Measurements from ENCODE around the gene SHISA8. TPM values are rescaled to one million over a fixed set of nuclear protein-coding genes. Genes with fewer than 3 reads are reported as not detected.

The SHISA8 gene
- total RNA-seq, 3 donors from 2014 or later, result 3.9 to 5.6 (median 5.0) TPM

DNA sequence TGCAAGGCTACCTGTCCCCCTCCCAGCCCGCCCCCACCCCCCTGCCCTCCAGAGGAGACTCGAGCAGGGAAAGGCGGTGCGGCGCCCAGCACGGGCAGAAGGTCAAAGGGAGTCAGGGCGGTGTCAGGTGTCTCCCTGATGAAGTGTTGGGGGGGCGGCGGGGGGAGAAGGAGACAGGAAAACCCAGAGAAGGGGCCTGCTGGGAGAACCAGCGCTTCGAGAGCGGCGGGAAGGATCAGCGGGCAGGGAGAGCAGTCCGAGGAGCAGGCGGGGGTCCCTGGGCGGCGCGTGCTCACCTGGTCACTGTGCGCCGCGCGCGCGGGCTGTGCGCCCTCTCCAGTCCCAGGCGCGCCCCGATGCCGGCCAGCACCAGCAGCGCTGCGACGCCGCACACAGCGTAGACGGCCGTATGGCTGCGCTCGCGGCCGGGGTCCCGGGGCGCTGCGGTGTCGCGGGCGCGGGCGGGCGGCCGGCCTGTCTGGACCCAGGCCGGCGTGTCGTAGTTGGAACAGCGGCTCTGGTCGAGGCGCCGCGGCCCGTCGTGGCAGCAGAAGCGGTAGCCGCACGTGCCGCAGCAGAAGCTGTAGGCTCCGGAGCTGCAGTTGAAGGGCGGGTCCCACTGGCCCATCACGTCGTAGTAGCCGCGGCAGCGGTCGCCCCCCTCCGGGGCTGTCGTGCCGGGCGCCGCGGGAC lies 886 bp downstream of the SHISA8 start:
- Mint-ChIP-seq H3K36me3 (ENCODE audit: insufficient read depth) (no peaks in the 10 kb centered on the region), H3K4me3 (no peak overlapping the region), H3K4me1 (ENCODE audit: low read depth) (peaks cover 32% of the 10 kb centered on the region), H3K27me3 (ENCODE audit: low read depth) (peaks cover 43% of the 10 kb centered on the region), H3K9me3 (no peaks in the 10 kb centered on the region)
- no peak for DNase-seq
- ATAC-seq, result peak in 1 of 2 donors; percentile 8

DNA sequence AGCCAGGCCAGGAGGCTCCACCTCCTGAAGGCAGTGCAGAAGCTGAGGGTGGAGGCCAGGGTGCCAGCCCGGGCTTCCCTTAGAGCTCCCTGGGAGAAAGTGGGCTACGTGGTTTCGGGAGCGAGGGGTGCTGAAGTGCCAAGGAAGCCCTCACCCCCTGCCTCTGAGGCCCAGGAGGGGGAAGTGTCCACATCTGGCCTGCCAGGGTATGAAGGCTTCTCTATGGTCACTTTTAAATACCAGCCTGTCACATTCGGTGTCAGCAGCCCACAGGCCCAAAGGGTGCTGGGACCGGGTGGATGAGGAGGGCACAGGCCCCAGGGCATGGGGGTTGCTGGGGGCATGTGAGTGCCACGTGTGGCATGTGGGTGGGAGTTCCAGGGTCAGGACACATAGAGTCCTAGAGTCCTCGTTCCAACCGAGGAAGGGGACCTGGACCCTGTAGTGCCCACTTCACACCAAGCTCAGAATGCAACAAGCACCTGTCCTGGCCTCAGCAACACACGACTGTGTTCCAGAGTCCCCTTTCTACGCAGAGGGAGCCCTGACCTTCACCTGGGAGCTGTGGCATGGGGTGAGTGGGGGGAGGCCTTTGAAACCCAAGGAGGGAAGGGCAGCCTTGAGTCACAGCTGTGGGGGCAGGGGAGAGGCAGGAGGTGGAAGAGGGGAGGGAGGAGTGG lies 1.7 kb downstream of the SHISA8 start:
- peaks cover 45% of the 10 kb centered on the region for H3K27me3 Mint-ChIP-seq (ENCODE audit: low read depth)
- peaks cover 36% of the 10 kb centered on the region for H3K4me1 Mint-ChIP-seq (ENCODE audit: low read depth)
- peak overlapping the region; percentile 65 for H3K4me3 Mint-ChIP-seq
- no peak for ATAC-seq
- no peaks in the 10 kb centered on the region for H3K9me3 Mint-ChIP-seq
- DNase-seq, result no peak
- no peaks in the 10 kb centered on the region for H3K36me3 Mint-ChIP-seq (ENCODE audit: insufficient read depth)

GRCh38 chr22:41912338-41913039 lies 2.4 kb downstream of the SHISA8 start:
- H3K27me3 Mint-ChIP-seq (ENCODE audit: low read depth), result peaks cover 45% of the 10 kb centered on the region
- peak overlapping the region; percentile 65 for H3K4me3 Mint-ChIP-seq
- no peaks in the 10 kb centered on the region for H3K9me3 Mint-ChIP-seq
- peaks cover under 1% of the 10 kb centered on the region for H3K36me3 Mint-ChIP-seq (ENCODE audit: insufficient read depth)
- ATAC-seq (no peak), DNase-seq (no peak)
- peaks cover 38% of the 10 kb centered on the region for H3K4me1 Mint-ChIP-seq (ENCODE audit: low read depth)

DNA sequence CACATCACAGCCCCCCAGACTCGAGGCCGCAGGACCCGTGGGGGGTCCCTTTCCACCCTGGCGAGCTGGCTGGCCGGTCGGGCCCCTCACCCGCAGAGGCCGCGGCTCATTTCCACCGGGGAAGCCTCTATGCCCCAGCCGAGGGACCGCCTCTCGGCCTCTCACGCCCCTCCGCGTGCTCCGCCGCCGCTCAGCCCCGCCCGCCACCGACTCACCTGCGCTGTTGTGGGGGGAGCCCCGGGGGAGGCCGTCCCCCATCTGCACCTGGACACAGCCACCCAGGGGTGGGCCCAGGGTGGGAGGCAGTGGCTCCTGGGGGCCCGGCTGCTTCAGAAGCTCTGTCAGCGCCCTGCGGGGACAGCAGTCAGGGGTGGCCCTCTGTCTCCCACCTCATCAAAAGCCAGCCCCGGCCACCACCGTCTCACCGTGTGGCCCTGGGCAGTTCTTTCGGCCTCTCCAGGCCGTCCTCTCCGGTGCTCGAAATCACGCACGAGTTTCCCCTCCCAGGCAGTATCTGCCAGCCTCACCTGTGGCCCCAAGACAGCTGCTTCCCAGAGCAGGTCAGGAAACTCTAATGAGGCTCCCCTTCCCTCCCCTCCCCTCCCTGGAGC lies 3.8 kb downstream of the SHISA8 start:
- no peak for DNase-seq
- peaks cover 1% of the 10 kb centered on the region for H3K36me3 Mint-ChIP-seq (ENCODE audit: insufficient read depth)
- no peak overlapping the region for H3K4me3 Mint-ChIP-seq
- no peaks in the 10 kb centered on the region for H3K9me3 Mint-ChIP-seq
- H3K4me1 Mint-ChIP-seq (ENCODE audit: low read depth), result peaks cover 37% of the 10 kb centered on the region
- peak in 1 of 2 donors; percentile 20 for ATAC-seq
- H3K27me3 Mint-ChIP-seq (ENCODE audit: low read depth), result peaks cover 40% of the 10 kb centered on the region

DNA sequence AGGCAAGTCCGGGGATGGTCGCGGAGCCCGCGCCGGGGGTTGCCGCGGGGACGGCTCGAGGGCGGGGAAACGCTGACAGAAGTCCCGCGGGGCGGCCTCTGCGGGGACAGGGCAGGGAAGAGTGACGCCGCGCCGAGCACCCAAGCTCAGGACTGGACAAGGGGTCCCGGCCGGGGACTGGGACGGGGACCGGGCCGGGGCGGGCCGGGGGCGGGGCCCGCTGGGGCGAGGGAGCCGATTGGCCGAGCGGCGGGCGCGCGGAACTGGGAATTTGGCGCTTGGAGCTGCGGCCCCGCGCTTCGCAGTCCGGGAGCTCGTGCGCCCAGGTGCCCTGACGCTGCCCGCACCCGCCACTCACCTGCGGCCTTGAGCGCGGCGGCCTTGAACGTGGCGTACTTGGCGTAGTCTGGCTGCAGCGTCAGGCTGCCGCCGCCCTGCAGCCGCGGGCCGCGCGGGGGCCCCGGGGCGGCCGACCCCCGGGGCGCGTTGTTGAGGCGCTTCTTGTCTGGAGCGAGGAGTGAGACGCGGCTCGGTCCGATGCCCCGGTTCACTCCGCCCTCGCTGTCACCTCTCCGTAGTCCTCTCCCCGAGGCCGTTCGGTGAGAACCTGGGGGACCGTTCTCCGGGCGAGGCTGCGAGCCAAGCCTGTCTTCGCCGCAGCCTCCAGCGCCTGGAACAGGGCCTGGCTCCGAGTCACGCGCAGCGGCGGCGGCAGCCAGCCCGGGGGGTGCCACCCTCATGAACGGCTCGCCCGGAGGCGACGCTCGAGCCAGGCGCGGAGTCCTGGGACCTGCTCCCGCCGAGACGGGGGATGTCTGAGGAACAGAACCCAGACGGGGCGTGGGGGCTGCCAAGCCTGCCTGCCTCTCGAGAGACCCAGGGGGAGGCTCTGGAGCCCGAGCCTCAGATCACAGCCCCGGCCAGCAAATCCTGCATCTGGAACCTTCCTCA lies 4.5 kb downstream of the SHISA8 start:
- no peaks in the 10 kb centered on the region for H3K9me3 Mint-ChIP-seq
- peaks cover 5% of the 10 kb centered on the region for H3K36me3 Mint-ChIP-seq (ENCODE audit: insufficient read depth)
- ATAC-seq, result peak; percentile 21 to 44
- DNase-seq, result peak; percentile 36
- peak overlapping the region; percentile 50 for H3K4me3 Mint-ChIP-seq
- peaks cover 31% of the 10 kb centered on the region for H3K4me1 Mint-ChIP-seq (ENCODE audit: low read depth)
- H3K27me3 Mint-ChIP-seq (ENCODE audit: low read depth), result peaks cover 32% of the 10 kb centered on the region

- no peaks in the 10 kb centered on the region for H3K9me3 Mint-ChIP-seq
- peak overlapping the region; percentile 24 for H3K4me3 Mint-ChIP-seq
- DNase-seq (no peak), ATAC-seq (no peak)
- peaks cover 29% of the 10 kb centered on the region for H3K27me3 Mint-ChIP-seq (ENCODE audit: low read depth)
- H3K36me3 Mint-ChIP-seq (ENCODE audit: insufficient read depth), result peaks cover 5% of the 10 kb centered on the region
- H3K4me1 Mint-ChIP-seq (ENCODE audit: low read depth), result peaks cover 30% of the 10 kb centered on the region
Measured at GRCh38 chr22:41909310-41910049, 5.4 kb downstream of the SHISA8 start.

GRCh38 chr22:41908411-41909309 lies 6.2 kb downstream of the SHISA8 start:
- DNase-seq (no peak), ATAC-seq (no peak)
- H3K9me3 Mint-ChIP-seq, result no peaks in the 10 kb centered on the region
- H3K4me1 Mint-ChIP-seq (ENCODE audit: low read depth), result peaks cover 30% of the 10 kb centered on the region
- peaks cover 5% of the 10 kb centered on the region for H3K36me3 Mint-ChIP-seq (ENCODE audit: insufficient read depth)
- H3K27me3 Mint-ChIP-seq (ENCODE audit: low read depth), result peaks cover 29% of the 10 kb centered on the region
- H3K4me3 Mint-ChIP-seq, result no peak overlapping the region

DNA sequence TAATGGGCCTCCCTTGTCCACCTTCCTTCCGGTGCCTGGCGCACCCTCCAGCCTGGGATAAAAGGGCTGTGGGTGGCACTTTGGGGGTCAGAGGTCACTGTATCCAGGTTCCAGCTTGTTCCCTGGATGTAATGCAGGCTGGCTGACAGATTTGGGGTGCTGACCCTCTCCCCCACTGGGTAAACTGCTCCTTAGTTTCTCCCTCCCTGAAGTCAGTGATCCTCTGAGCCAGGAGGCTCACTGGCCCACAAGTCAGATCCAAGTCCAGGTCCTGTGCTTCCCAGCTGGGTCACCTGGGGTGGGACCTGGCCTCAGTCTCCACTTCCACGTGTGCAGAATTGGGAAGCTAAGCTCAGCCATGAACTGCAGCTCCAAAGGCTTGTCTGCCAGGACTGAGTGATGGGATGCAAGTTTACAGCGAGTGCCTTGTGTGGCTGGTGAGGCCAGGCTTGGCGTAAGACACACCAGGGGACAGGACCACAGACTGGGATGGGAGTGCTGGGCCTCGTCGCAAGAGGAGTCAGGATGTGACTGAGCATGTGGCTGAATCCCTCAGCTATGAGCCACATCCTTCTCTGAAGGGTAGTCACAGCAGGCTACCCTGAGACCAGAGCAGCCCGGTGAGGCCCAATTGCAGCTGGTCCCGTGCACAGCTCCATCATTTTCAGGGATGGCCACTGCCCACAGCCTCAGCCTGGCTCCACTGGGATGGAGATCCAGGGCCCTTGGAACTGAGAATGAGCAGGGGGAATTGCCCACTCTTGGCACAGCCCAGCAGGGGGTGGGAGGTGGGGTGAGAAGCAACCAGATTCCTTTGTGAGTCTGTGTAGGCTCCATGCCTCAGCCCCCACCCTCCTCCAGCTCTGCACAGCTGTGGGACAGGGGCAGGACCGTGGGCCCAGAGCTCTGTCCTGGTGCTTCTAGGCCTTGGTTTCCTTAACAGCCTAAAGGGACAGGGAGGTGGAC lies 7.2 kb downstream of the SHISA8 start:
- Mint-ChIP-seq H3K9me3 (no peaks in the 10 kb centered on the region), H3K36me3 (ENCODE audit: insufficient read depth) (peaks cover 9% of the 10 kb centered on the region), H3K27me3 (ENCODE audit: low read depth) (peaks cover 21% of the 10 kb centered on the region), H3K4me1 (ENCODE audit: low read depth) (peaks cover 30% of the 10 kb centered on the region), H3K4me3 (no peak overlapping the region)
- ATAC-seq (peak; percentile 9 to 10), DNase-seq (no peak)

DNA sequence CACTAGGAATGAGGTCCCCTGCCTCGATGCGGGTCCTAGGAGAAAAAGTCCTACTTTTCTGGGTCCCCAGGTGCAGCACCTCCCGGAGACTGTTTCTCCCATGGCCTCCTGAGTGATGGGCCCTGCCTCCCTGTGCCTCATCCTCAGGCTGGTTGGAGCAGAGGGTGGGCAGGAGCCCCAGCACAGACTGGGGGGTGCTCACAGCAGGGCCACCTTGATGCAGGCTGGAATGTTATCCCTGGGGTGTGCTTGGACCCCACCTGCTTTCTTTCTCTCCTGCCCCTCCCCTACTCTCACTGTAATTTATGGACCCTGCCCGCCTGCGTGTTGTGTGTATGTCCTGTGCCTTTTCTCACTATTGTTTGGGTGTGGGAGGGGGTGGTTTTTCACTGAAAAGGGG lies 8.1 kb downstream of the SHISA8 start:
- peaks cover 12% of the 10 kb centered on the region for H3K27me3 Mint-ChIP-seq (ENCODE audit: low read depth)
- H3K36me3 Mint-ChIP-seq (ENCODE audit: insufficient read depth), result peaks cover 13% of the 10 kb centered on the region
- ATAC-seq (no peak), DNase-seq (no peak)
- H3K4me1 Mint-ChIP-seq (ENCODE audit: low read depth), result peaks cover 27% of the 10 kb centered on the region
- no peaks in the 10 kb centered on the region for H3K9me3 Mint-ChIP-seq
- H3K4me3 Mint-ChIP-seq, result no peak overlapping the region

GRCh38 chr22:41905411-41906202 lies 9.3 kb downstream of the SHISA8 start:
- Mint-ChIP-seq H3K9me3 (no peaks in the 10 kb centered on the region), H3K36me3 (ENCODE audit: insufficient read depth) (peaks cover 17% of the 10 kb centered on the region), H3K4me3 (no peak overlapping the region), H3K4me1 (ENCODE audit: low read depth) (peaks cover 22% of the 10 kb centered on the region), H3K27me3 (ENCODE audit: low read depth) (peaks cover 5% of the 10 kb centered on the region)
- DNase-seq, result no peak
- no peak for ATAC-seq
